Left ventricle myocardium inferior (tissue), 1 donor: Measurements from ENCODE around the gene TSSC4. TPM values are rescaled to one million over a fixed set of nuclear protein-coding genes. Genes with fewer than 3 reads are reported as not detected.

Source experiments
- DNase-seq: peaks from one replicate; pipeline ENCODE4 v3.0.0-alpha.2; 2020
- H3K27ac ChIP-seq: fragments of 200-600 bp; replicated peaks from 2 replicates; pipeline ENCODE4 v1.8.0; 2021
- H3K27me3 ChIP-seq: fragments of 200-600 bp; 2 replicates; pipeline ENCODE4 v1.8.0; 2021; ENCODE audit warnings: low read depth
- H3K36me3 ChIP-seq: fragments of 200-600 bp; 2 replicates; pipeline ENCODE4 v1.8.0; 2021
- H3K4me1 ChIP-seq: fragments of 200-600 bp; 2 replicates; pipeline ENCODE4 v1.8.0; 2021
- H3K4me3 ChIP-seq: fragments of 200-600 bp; 2 replicates; pipeline ENCODE4 v1.8.0; 2021; ENCODE audit warnings: mild to moderate bottlenecking, moderate library complexity
- H3K9me3 ChIP-seq: fragments of 200-600 bp; replicated peaks from 2 replicates; pipeline ENCODE4 v1.8.0; 2021
- CTCF ChIP-seq: fragments of 200-600 bp; IDR thresholded peaks from 2 replicates; pipeline ENCODE4 v1.8.0; 2021; ENCODE audit warnings: antibody characterized with exemption, mild to moderate bottlenecking, borderline replicate concordance
- intact Hi-C: fragments of 100-400 bp; cut with micrococcal nuclease; formaldehyde crosslinking; loops from one replicate; pipeline ENCODE4 v1.11.0; 2022
- total RNA-seq: library from RNA; stranded (reverse); fragmentation: NEBNext Ultra II Directional; extraction: Animal tissue kit (Norgen Biotek cat#: 25700); gene quantifications from one replicate; pipeline ENCODE4 v1.2.1, GENCODE V29; 2021
- donor health status: DM: no; HTN: yes; CAD: no; lungs with severe emphysema.

The TSSC4 gene
- total RNA-seq, 1 donor from 2014 or later = 31.7 TPM

- H3K9me3 ChIP-seq = no peaks in the 10 kb centered on the region
- H3K36me3 ChIP-seq = peaks cover 50% of the 10 kb centered on the region
- intact Hi-C loops = no loop called here
- no peaks in the 10 kb centered on the region for H3K27me3 ChIP-seq
- DNase-seq = no peak
- TF ChIP-seq CTCF = no peak
- H3K27ac ChIP-seq = peak overlapping the region; percentile 77
- peaks cover 97% of the 10 kb centered on the region for H3K4me1 ChIP-seq
- H3K4me3 ChIP-seq = peak overlapping the region; percentile 17
These were observed 11.0 kb upstream of the TSSC4 start for GRCh38 chr11:2389377-2390026.

DNA sequence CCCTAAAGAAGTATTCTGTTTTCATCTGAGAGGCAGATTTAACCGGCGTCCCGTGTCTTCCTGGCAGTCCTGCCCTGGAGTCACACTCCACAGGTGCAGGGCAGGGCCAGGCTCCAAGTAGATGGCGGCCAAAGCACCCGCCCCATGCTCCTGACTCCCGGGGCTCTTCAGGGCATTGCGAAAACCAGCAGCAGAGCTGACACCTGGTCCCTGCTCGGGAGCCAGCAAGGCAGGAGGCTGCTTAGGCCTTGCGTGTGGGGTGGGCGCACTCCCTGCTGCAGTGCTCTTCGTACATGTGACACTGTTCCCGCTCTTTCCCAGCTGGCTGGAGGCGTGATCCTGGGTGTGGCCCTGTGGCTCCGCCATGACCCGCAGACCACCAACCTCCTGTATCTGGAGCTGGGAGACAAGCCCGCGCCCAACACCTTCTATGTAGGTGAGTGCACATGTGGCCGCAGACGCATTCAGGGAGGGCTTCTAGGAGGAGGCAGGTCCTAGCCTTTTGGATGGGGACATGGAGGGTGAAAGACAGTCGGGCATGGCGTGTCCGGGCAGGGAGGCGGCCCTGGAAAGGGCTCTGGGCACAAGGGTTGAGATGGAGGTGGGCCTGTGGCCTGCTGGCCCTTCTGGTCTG is 10.3 kb upstream of the TSSC4 start:
- Histone ChIP-seq H3K27me3 (no peaks in the 10 kb centered on the region), H3K36me3 (peaks cover 55% of the 10 kb centered on the region), H3K9me3 (no peaks in the 10 kb centered on the region), H3K4me1 (peaks cover 94% of the 10 kb centered on the region), H3K27ac (peak overlapping the region; percentile 77), H3K4me3 (peak overlapping the region; percentile 17)
- no peak for TF ChIP-seq CTCF
- DNase-seq = no peak
- intact Hi-C loops = no loop called here

DNA sequence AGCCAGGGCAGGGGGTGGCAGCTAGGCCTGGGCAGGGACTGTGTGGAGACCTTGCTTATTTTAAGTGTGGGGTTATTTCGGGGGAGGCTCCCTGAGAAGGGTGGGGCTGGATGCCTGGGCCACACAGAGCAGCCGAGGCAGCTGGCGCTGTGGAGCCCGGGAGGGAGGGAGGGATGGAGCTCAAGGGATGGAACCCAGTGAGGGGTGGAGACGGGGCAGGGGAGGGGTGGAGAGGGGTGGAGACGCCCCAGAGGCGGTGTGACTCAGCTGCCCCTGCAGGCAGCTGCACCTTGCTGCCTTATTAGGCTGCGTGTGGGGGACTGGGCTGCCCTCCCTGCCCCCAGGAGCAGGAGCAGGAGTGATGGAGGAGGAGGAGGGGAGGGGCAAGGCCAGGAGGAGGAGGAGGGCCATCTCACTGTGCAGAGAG is 9.8 kb upstream of the TSSC4 start:
- no peaks in the 10 kb centered on the region for H3K9me3 ChIP-seq
- intact Hi-C loops = no loop called here
- DNase-seq = no peak
- H3K36me3 ChIP-seq = peaks cover 55% of the 10 kb centered on the region
- TF ChIP-seq CTCF = no peak
- H3K4me1 ChIP-seq = peaks cover 90% of the 10 kb centered on the region
- H3K27me3 ChIP-seq = no peaks in the 10 kb centered on the region
- no peak overlapping the region for H3K4me3 ChIP-seq
- peak overlapping the region; percentile 77 for H3K27ac ChIP-seq

- Histone ChIP-seq H3K4me1 (peaks cover 83% of the 10 kb centered on the region), H3K36me3 (peaks cover 62% of the 10 kb centered on the region), H3K4me3 (no peak overlapping the region), H3K9me3 (no peaks in the 10 kb centered on the region), H3K27me3 (no peaks in the 10 kb centered on the region), H3K27ac (peak overlapping the region; percentile 77)
- intact Hi-C loops = no loop called here
- TF ChIP-seq CTCF = no peak
- DNase-seq = no peak
These were observed 9.2 kb upstream of the TSSC4 start for GRCh38 chr11:2391181-2391975.

GRCh38 chr11:2392241-2392959 is 8.2 kb upstream of the TSSC4 start:
- no peak overlapping the region for H3K4me3 ChIP-seq
- no peak for DNase-seq
- peaks cover 72% of the 10 kb centered on the region for H3K36me3 ChIP-seq
- no peaks in the 10 kb centered on the region for H3K9me3 ChIP-seq
- no peaks in the 10 kb centered on the region for H3K27me3 ChIP-seq
- intact Hi-C loops = no loop called here
- peak overlapping the region; percentile 30 for H3K27ac ChIP-seq
- H3K4me1 ChIP-seq = peaks cover 73% of the 10 kb centered on the region
- no peak for TF ChIP-seq CTCF
